Ectodermal cell (in vitro differentiated cells): ENCODE data around the gene NBPF19. TPM values are rescaled to one million over a fixed set of nuclear protein-coding genes. Genes with fewer than 3 reads are reported as not detected.
"Not testable (repeated sequence)": the region's sequence is repeated elsewhere in the genome, so short reads cannot be mapped to it uniquely, and the experiment has no call there.

Experiments
- H3K27ac ChIP-seq: 2 replicates; pipeline ENCODE4 v1.7.0; 2013; ENCODE audit warnings: mild to moderate bottlenecking, low read depth, low read length; ENCODE audit not compliant: insufficient read depth, poor library complexity, severe bottlenecking
- H3K27me3 ChIP-seq: 2 replicates; pipeline ENCODE4 v1.7.0; 2013; ENCODE audit warnings: mild to moderate bottlenecking, low read length; ENCODE audit not compliant: insufficient read depth, control insufficient read depth, poor library complexity, severe bottlenecking
- H3K36me3 ChIP-seq: one replicate; pipeline ENCODE4 v1.7.0; 2013; ENCODE audit warnings: low read length; ENCODE audit not compliant: control insufficient read depth, insufficient read depth
- H3K4me1 ChIP-seq: one replicate; pipeline ENCODE4 v1.7.0; 2013; ENCODE audit warnings: low read length; ENCODE audit not compliant: control insufficient read depth, insufficient read depth
- H3K4me3 ChIP-seq: 2 replicates; pipeline ENCODE4 v1.7.0; 2013; ENCODE audit warnings: low read depth, low read length, control low read depth; ENCODE audit not compliant: insufficient read depth
- H3K9me3 ChIP-seq: 2 replicates; pipeline ENCODE4 v1.7.0; 2013; ENCODE audit warnings: mild to moderate bottlenecking, low read length, moderate library complexity; ENCODE audit not compliant: control insufficient read depth
- WGBS, 2 experiments: methylation state at CpG; one replicate each; pipeline ENCODE4 v1.1.7; 2013; ENCODE audit warnings: missing lambda C conversion rate in 2 of 2; 5-methylcytosine and 5-hydroxymethylcytosine counted together
- polyA plus RNA-seq, 4 experiments: library from polyadenylated mRNA; stranded (reverse); fragments of 50-300 nt; gene quantifications; one replicate each; pipeline ENCODE4 v1.2.3, GENCODE V29; 2013

NBPF19 gene
- polyA plus RNA-seq (2013, experiment 1 of 4) = 12.5 TPM
- 14.3 TPM for polyA plus RNA-seq (2013, experiment 2 of 4)
- polyA plus RNA-seq (2013, experiment 3 of 4) = 8.2 TPM
- polyA plus RNA-seq (2013, experiment 4 of 4) = 11.1 TPM

- WGBS, 2 experiments = 80% methylated on average over 1 of the region's 2 CpGs; no CpG with 5 or more reads in 1 of the 2 experiments
- H3K27me3 ChIP-seq = not testable (repeated sequence)
These were observed at the start of gene NBPF19 for GRCh38 chr1:149474745-149475144. Gene NBPF19, plus strand, starts transcription at chr1:149475045. Its CDS starts 888 bp downstream, at chr1:149475933.

GRCh38 chr1:149428317-149428716, 46.5 kb upstream of the NBPF19 start:
- WGBS, 2 experiments = 100% methylated on average over 1 of the region's 3 CpGs
- H3K9me3 ChIP-seq = not testable (repeated sequence)

More at GRCh38 chr1:149474745-149475144, at the start of gene NBPF19:
- H3K4me3 ChIP-seq, H3K9me3 ChIP-seq, H3K4me1 ChIP-seq, H3K36me3 ChIP-seq, H3K27ac ChIP-seq: not testable (repeated sequence)

GRCh38 chr1:149445451-149445850, 29.4 kb upstream of the NBPF19 start:
- H3K9me3 ChIP-seq, H3K4me1 ChIP-seq, H3K27ac ChIP-seq, H3K4me3 ChIP-seq, H3K27me3 ChIP-seq, H3K36me3 ChIP-seq: not testable (repeated sequence)
- 25 to 29% methylated on average over 1 of the region's 6 CpGs for WGBS, 2 experiments

More at GRCh38 chr1:149428317-149428716, 46.5 kb upstream of the NBPF19 start:
- not testable (repeated sequence) for H3K4me3 ChIP-seq, H3K4me1 ChIP-seq, H3K36me3 ChIP-seq, H3K27ac ChIP-seq, H3K27me3 ChIP-seq

- not testable (repeated sequence) for H3K36me3 ChIP-seq, H3K4me3 ChIP-seq, H3K27me3 ChIP-seq, H3K4me1 ChIP-seq, H3K9me3 ChIP-seq, H3K27ac ChIP-seq
- WGBS, 2 experiments = 80 to 100% methylated on average over 1 of the region's 2 CpGs
These were observed 22.6 kb upstream of the NBPF19 start for GRCh38 chr1:149452196-149452595.

- WGBS, 2 experiments = no CpG with 5 or more reads among the region's 1 CpG
- not testable (repeated sequence) for H3K27ac ChIP-seq, H3K36me3 ChIP-seq, H3K4me1 ChIP-seq, H3K4me3 ChIP-seq, H3K9me3 ChIP-seq, H3K27me3 ChIP-seq
These were observed 22.2 kb upstream of the NBPF19 start for GRCh38 chr1:149452652-149453051.

- not testable (repeated sequence) for H3K36me3 ChIP-seq, H3K9me3 ChIP-seq, H3K4me1 ChIP-seq, H3K27ac ChIP-seq, H3K27me3 ChIP-seq
- WGBS, 2 experiments = 6 to 7% methylated on average over 23 to 28 of the region's 36 CpGs
- H3K4me3 ChIP-seq = peak overlapping the region; percentile 42
These were observed 83.5 kb downstream of the NBPF19 start for GRCh38 chr1:149558350-149558825.

GRCh38 chr1:149561806-149562205, 87.0 kb downstream of the NBPF19 start:
- H3K9me3 ChIP-seq, H3K36me3 ChIP-seq, H3K4me3 ChIP-seq, H3K27me3 ChIP-seq, H3K4me1 ChIP-seq, H3K27ac ChIP-seq: not testable (repeated sequence)
- WGBS, 2 experiments = 96 to 97% methylated on average over 17 of the region's 23 CpGs

GRCh38 chr1:149565485-149565884, 90.6 kb downstream of the NBPF19 start:
- H3K4me3 ChIP-seq, H3K4me1 ChIP-seq, H3K36me3 ChIP-seq, H3K27ac ChIP-seq, H3K27me3 ChIP-seq, H3K9me3 ChIP-seq: not testable (repeated sequence)
- WGBS, 2 experiments = no CpG with 5 or more reads among the region's 4 CpGs

- H3K27ac ChIP-seq, H3K36me3 ChIP-seq, H3K4me3 ChIP-seq, H3K9me3 ChIP-seq, H3K4me1 ChIP-seq, H3K27me3 ChIP-seq: not testable (repeated sequence)
These were observed 97.9 kb downstream of the NBPF19 start for GRCh38 chr1:149572763-149573162.

GRCh38 chr1:149585592-149585991, 110.7 kb downstream of the NBPF19 start:
- not testable (repeated sequence) for H3K4me1 ChIP-seq, H3K4me3 ChIP-seq, H3K27ac ChIP-seq, H3K9me3 ChIP-seq, H3K27me3 ChIP-seq, H3K36me3 ChIP-seq
- no CpG with 5 or more reads among the region's 2 CpGs for WGBS, 2 experiments
